SHP77 (cell line): ENCODE measurements around the gene PRRT1B.
"Not testable (repeated sequence)": the region's sequence is repeated elsewhere in the genome, so short reads cannot be mapped to it uniquely, and the experiment has no call there.

Source experiments
- DNase-seq, 2 experiments: peaks; one replicate each; lab custom pipeline; 2025; lab: John Stamatoyannopoulos, UW

Gene PRRT1B

DNA sequence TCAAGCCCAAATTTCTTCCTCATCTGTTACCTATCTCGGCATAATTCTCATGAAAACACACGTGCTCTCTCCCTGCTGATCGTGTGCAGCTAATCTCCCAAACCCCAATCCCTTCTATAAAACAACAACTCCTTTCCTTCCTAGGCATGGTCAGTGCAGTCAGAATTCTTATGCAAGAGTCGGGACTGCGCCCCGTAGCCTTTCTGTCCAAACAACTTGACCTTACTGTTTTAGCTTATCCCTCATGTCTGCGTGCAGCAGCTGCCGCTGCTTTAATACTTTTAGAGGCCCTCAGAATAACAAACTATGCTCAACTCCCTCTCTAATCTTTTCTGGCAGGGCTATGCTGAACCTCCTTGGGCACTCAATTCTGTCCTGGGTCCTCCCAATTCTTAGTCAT lies 5.1 kb downstream of the PRRT1B start:
- not testable (repeated sequence) for DNase-seq

DNA sequence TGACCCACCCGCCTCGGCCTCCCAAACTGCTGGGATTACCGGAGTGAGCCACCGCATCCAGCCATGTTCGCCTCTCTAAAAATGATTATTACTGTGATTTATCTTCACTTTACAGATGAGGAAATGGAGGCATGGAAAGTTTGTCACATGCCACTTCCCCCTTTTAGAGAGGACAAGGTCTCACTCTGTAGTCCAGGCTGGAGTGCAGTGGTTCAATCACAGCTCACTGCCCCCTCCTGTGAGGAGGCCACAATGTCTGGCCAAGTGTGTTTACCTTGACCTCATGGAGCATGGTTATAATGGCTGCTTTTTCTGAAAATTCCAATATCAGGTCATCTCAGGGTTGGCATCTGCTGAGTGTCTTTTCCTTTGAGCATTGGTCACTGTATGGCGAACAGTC lies 6.7 kb downstream of the PRRT1B start:
- no peak for DNase-seq

DNA sequence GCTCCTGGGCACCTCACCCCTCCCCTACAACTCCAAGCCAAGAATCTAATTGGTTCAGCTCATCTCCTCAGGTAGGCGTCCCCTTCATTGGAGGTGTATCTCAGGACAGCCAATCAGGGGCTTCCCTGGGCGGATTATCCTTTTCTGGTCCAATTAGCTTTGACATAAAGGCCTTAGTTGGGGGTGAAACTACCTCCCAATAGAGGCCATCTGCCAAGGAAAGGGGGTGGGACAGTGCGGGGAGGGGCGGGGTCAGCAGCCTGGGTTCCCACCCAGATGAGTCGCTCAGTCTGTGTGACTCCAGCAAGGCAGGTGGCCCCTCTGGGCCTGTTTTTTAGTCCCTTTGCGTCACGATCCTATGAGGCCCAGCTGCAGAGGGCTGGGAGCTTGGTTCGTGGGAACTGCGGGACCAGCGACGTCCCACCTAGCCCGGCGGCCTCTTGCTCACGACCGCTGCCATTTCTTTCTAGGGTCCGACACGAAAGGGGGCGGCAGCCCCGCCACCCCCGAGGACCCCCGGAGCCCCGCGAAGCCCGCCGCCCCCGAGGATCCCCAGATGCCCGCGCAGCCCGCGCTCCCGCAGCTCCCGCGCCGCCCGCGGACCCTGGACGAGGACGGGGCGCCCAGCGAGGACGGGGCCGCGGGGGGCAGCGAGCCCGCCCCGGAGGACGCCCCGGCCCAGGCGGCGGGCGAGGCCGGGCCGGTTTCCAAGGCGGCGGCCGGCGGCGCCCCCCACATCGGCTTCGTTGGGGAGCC lies 8.9 kb downstream of the PRRT1B start:
- no peak for DNase-seq

DNA sequence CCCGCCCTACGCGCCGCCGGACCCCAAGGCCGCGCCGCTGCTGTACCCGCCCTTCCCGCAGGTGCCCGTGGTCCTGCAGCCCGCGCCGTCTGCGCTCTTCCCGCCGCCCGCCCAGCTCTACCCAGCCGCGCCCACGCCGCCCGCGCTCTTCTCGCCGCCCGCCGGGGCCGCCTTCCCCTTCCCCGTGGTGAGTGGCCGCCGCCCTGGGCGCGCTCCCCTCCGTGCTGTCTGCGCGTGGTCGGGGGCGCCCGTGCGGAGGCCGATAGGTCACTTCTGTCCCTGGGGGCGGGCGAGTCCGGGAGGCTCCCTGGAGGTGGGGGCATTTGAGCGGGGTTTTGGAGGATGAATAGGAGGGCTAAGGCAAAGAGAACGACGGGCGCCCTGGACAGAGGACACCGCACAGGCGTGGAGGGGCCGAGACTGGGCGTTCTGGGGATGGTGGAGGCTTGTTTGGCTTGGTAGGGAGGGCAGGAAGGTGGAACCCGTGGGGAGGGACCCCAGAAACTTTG lies 9.6 kb downstream of the PRRT1B start:
- DNase-seq: no peak

DNA sequence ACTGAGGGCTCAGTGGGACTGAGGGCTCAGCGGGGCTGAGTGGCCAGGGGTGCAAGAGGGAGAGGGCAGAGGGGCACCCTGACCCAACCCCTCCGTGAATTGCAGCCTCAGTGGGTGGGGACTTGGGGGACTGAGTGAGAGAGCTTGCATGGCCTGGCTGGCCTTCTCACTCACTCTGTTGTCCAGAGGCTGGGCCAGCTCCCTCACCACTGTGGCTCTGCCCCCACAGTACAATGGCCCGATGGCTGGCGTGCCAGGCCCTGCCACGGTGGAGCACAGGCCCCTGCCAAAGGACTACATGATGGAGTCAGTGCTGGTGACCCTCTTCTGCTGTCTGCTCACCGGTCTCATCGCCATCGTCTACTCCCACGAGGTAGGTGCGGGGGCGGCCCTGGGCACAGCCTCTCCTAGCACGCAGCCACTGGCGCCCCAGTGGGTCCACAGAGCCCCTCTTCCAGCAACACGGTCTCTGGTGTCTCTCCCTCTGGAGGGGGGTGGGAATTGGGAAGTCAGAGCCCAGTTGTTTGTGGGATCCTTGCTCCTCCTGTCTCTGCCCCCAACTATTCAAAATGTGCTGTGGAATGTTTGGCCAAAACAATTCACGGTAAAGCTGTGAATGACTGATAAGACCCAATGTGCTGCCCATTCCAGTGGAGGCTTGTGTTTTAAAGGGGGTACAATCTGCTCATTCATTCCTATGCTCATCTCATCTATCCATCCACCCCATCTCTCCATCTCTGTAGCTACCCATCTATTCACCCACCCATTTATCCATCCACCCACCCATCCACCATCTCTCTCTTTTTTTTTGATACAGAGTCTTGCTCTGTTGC lies 10.7 kb downstream of the PRRT1B start:
- DNase-seq: no peak

DNA sequence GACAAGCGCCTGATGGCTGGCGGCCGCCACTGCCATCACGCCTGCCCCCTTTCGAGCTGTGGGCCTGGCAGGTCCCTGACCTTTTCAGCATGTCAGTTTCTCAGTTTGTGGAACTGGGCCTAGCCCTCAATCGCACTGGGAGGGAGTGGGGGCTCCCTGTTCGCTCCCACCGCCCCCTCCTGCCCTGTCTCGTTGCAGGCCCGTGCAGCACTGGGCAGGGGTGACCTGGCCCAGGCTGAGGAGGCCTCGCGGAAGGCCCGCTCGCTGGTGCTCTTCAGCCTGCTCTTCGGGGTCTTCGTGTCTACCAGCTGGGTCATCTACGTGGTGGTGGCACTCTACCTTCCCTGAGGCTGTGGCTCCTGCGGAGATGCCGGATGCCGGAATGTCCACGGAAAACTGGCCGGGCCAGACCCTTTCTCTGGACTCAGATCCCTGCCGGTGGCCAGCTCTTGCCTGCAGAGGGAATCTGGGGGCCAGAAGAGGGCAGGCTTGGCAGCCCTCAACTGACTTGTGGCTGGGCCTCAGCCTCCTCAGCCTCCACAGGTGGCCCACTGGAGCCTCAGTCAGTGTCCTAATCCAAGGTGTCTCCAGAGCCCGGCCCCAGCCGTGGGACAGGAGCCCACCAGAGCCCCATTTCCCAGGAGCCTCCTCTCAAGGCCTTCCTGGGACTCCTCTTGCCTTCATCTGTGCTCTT lies 12.7 kb downstream of the PRRT1B start:
- DNase-seq: no peak

DNA sequence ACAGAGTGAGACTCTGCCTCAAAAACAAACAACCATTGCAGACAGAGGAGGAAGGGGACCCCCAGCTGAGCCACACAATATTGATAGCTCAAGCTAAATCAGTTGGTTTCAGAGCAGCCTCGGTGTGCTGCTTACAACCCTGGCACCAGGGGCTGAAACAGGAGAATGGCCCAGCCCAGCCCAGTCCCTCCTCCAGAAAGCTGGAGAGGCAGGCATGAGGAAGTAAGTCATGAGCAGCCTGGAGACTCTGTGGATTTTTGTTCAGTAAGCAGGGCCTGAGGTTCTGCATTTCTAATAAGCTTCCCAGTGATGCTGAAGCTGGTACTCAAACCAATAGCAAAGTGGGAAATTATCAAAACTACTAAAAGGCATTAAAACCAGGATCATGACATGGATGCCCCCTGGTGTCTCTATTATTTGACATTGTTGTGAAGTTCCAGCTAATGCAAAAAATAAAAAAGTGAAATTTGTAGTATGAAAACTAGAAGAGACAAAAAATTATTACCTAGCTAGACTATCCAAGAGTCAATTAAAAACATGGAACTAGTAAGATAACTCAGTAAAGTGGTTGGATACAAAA lies 14.2 kb downstream of the PRRT1B start:
- DNase-seq: no peak

DNA sequence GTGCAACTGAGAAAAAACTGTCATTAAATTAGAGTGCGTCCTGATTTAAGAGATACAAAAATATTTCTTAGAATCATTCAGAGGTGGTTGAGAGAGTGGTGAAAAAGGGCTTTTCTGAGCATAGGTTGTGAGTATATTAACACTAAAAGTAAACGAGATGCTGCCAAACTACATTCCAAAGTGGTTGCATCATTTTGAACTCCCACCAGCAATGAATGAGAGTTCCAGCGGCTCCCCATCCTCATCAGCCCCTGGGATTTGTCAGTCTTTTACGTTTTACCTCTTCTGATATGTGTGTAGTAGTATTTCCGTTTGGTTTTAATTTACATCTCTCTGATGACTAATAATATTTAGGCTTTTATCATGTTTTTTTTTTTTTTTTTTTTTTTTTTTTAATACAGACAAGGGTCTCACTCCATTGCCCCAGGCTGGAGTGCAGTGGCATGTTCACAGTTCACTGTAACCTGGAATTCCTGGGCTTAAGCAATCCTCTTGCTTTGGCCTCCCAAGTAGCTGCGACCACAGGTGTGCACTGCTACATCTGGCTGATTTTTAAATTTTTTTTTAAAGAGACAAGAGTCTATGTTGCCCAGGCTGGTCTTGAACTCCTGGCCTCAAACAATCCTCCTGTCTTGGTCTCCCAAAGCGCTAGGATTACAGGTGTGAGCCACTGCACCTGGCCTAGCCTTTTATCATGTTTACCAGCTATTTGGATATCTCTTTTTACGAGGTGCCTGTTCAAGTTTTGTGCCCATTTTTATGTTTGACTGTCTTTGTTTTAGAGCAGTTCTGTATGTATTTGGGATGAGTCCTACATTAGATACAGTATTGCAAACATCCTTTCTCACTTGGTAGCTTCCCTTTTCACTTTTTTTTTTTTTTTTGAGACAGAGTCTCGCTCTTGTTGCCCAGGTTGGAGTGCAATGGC lies 17.0 kb downstream of the PRRT1B start:
- no peak for DNase-seq

DNA sequence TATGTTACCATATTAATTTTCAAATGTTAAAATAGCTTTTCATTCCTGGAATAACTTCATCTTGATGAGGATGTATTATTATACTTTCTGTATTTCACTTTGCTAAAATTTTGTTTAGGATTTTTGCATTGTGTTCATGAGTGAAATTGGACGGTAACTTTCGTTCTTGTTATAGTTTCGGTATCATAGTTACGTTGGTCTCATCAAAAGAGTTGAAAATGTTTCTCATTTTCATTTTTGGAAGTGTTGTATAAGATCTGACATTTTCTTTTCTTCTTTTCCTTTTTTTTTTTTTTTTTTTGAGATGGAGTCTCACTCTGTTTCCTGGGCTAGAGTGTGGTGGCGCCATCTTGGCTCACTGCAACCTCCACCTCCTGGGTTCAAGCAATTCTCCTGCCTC lies 20.0 kb downstream of the PRRT1B start:
- DNase-seq: no peak

DNA sequence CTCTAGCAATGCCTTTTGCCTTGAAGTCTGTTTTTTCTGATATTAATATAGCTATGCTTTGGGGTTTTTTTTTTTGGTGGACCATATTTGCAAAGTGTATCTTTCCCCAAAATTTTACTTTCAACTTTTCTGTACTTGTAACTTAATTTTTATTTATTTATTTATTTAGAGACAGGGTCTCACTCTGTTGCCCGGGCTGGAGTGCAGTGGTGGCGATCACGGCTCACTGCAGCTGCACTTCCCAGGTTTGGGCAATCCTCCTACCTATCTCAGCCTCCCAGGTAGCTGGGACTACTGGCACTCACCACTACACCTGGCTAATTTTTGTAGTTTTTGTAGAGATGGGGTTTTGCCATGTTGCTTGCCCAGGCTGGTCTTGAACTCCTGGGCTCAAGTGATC lies 20.8 kb downstream of the PRRT1B start:
- DNase-seq: no peak

DNA sequence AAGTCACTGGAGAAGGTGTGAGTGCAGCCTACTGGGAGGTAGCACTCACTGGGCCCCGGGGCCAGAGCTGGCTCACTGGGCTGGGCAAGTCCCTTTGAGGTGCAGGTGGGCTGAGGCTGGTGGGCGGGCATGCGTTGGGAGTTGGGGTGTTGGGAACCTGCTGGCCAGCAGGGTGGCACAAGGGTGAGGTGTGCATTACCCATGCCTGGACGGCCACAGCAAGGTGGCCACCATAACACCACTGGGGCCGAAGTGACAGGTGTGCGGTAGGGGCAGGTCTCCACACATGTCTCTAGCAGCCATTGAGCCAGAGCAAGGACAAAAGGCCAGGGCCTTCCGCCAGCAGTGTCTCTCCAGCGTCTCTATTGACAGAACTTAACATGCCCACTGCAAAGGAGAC lies 22.6 kb downstream of the PRRT1B start:
- DNase-seq: no peak

DNA sequence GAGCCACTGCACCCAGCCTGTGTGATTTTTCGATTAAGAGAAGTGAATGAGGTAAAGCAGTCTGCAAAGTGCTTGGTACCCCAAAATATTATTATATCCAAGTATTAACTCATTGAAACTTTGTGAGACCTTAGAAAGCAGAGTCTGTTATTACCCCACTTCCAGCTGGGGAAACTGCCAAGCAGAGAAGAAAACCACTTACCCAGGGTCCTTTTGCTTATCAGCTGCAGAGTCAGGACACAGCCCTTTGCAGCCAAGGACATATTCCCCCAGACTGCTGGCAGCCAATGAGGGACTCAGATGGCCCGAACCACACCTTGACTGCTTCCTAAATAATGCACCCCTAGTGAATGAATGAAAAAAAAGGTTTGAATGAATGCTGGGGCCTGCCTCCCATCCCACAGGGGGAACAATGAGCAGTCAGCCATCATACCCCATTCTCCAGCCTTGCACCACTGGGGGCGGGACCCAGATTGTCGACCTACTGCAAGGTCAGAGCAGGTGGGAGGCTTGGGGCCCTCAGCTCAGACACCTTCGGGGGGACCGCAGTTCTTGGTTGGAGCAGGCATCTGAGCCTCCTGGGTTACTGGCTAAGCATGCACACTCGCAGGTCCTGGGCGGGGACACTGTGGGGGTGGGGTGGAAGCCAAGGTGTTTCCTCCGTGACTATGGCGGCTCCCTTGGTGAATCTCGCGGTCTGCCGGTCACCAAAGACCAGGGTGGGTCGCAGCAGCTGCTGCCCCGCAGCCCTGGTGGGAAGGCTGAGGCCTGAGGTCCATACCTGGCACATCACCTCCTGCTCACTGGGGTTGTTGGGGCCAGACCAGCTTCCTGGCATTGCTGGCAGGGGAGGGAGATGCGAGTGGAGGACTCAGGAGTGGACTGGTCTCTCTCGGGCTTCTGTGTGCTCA lies 29.7 kb downstream of the PRRT1B start:
- DNase-seq: no peak

DNA sequence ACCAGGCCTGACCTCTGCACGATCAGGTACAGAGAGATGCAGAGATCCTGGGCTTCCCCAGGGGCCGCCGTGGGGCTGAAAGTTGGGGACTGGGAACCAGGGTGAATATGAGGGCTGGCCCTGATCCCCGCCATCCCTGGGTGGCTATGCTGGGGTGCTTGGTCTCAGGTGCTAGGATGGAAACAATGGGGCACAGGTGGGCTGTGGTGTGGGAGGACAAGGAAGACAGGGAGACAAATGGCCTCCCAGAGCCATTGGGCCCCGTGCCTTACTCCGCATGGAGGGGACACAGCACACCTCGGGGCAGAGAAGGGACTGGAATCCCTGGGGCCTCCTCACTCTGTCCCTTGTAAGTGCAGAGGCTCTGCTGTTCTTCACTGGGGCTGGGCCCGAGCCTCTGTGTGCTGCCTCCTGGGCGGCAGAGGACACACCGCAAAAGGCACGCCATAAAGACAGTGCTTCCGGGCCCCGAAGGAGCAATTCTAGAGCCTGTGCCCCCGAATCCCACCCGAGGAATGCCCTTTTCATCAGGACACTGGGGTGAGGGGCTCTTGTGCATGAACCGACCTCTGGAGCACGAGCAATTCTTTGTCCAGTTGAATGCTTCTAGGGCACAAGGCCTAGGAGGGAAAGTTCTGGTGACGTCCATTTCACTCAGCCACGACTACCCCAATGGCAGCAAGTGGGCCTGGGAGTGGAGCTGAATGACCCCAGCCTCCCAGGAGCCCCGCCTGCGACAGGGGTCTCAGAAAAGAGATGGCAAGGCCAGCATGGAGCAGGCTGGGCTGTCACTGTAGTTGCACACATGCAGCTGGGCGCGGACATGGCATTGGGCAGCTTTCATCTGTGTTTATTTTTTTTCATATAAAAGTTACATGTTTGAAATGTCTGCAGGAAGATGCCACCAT lies 30.9 kb downstream of the PRRT1B start:
- DNase-seq: no peak

DNA sequence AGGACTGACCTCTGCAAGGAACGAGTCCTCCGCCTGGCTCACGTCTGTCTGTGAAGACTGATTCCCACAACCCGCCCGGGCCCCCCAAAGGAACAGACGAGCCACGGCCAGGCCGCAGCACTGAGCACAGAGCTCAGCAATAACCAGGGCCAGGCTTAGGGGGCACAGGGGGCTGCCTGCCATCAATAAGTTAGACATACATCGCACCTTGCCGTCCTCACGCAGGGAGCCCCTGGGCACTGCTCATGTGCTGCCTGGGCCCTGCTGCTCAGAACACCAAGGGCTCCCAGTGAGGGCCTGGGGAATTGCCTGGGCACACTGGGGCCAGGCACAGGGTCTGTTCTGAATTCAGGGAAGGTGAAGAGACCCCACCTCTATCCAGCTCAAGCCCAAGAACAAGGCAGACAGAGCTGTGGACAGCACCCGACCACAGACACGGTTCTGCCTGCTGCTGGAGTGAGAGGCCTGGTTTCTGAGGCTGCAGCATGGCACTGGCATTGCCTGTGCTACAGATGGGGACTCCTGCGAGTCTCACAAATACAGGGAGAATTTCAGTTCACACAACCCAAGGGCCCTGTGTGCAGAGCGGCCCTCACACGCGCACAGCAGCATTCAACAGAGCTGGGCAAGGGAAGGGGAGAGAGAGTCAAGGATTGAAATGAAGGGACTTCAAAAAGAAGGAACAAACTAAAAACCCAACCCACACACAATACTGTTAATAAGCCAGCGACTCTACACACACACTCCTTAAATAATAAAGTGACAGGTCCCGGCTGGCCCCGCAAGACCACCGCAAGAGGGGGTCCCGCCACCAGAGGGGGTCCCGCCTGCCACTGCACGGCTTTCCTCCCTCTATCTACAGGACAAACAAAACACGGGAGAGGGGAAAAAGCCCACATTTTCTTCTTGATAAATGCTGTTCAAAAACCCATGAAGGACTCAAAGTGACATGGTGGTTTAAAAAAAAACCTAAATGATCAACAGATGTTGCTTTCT lies 32.0 kb downstream of the PRRT1B start:
- DNase-seq: no peak

DNA sequence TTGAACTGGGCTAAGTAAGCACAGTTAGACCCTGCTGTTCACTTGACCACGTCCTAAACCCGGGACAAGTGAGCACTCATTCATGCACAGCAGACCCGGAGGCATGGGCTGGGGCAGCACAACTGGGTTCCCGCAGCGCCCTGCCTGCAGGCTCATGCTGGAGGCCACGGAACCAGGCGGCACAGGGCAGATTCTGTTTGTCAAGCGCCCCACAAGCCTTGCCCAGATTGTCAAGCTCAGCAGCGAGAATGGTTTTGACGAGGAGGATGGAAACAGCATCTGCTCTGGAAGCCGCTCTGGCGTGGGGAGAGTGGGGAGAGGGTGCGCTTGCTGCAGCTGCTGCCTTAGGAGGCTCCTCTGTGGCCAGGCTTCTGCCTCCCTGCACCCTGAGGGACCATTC lies 32.7 kb downstream of the PRRT1B start:
- no peak for DNase-seq

DNA sequence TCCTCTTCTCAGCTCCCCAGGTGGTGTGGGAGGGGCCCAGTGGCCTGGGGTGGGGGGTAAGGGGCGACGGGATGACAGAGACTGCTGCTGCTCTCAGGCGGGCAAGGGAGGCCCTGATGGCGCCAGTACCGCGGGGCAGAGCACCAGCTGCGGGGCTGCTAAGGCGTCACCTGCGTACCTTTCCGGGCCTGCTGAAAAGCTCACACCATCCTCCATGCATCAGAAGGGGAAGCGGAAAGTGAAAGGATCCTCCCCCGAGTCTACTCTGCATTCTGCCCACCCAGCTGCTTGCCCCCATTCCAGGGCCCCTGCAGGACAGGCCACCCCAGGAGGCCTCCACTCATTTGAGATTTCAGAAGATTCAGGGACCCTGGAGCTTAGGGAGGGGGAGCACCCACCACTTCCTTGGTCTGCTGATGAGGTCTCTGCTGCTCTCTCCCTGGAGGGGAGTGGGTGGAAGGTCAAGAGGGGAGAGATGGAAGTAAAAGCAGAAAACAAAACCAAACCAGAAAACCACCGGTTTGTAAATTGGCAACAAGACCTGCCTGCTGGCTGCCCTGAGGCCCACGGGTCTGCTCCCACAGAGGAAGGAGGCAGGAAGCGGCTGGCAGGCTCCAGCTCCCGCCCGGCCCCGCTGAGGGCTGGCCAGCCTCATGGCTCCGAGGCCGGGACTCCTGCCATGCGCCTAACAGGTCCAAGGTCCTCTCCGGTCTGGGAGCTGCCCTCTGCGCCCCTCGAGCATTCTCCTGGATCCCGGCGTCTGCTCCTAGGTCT lies 33.6 kb downstream of the PRRT1B start:
- no peak for DNase-seq

DNA sequence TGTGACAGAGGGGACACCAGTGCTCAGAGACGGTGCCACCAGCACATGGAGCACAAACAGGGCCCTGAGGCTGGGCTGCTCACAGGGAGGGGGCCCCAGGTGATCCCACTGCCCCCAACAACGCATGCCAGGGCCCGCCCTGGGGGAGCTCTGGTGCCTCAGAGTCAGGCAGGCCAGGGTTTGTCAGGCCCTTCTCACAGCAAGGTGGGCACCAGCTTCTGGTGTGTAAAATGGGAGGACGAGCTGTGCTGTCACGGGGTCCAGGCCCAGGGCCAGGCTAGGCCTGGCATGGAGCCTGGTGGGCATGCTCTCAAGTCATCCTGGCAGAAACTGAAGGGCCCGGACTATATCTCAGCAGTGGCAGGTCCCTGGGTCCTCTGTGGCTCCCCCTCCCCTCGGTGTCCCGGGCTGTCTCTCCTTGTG lies 34.5 kb downstream of the PRRT1B start:
- no peak for DNase-seq
